ENCODE results near the gene BIRC7.

BIRC7 gene

GRCh38 chr20:63212393-63212730 is 23.3 kb upstream of the BIRC7 start:
- FAIRE-seq, result no peak

GRCh38 chr20:63212792-63213191 is 22.9 kb upstream of the BIRC7 start:
- DNase-seq (ENCODE audit: insufficient read length), result no peak
- no peak for TF ChIP-seq POLR2A (IDR thresholded peaks at IDR 0.05; ENCODE audit: low read depth, low read length)
- no peak for TF ChIP-seq POLR2AphosphoS5 (IDR thresholded peaks at IDR 0.05; ENCODE audit: low read depth, low read length)
- TF ChIP-seq TAF1 (IDR thresholded peaks at IDR 0.05; ENCODE audit: borderline replicate concordance, low read depth, low read length), result no peak
- no peak for FAIRE-seq

More at GRCh38 chr20:63212393-63212730, 23.3 kb upstream of the BIRC7 start:
- TF ChIP-seq POLR2AphosphoS5 (IDR thresholded peaks at IDR 0.05; ENCODE audit: low read depth, low read length), result no peak
- no peak for TF ChIP-seq TAF1 (IDR thresholded peaks at IDR 0.05; ENCODE audit: borderline replicate concordance, low read depth, low read length)
- TF ChIP-seq POLR2A (IDR thresholded peaks at IDR 0.05; ENCODE audit: low read depth, low read length), result no peak
- no peak for DNase-seq (ENCODE audit: insufficient read length)

GRCh38 chr20:63214514-63214913 is 21.2 kb upstream of the BIRC7 start:
- FAIRE-seq, result no peak

GRCh38 chr20:63215101-63216040 is 20.3 kb upstream of the BIRC7 start:
- TF ChIP-seq POLR2A (IDR thresholded peaks at IDR 0.05; ENCODE audit: low read depth, low read length), result peak; percentile 4; the same call in 1 of the 2 replicates
- TF ChIP-seq POLR2AphosphoS5 (IDR thresholded peaks at IDR 0.05; ENCODE audit: low read depth, low read length), result no peak
- no peak for TF ChIP-seq TAF1 (IDR thresholded peaks at IDR 0.05; ENCODE audit: borderline replicate concordance, low read depth, low read length)
- DNase-seq (ENCODE audit: insufficient read length) (no peak), FAIRE-seq (no peak)

More at GRCh38 chr20:63214514-63214913, 21.2 kb upstream of the BIRC7 start:
- no peak for TF ChIP-seq TAF1 (IDR thresholded peaks at IDR 0.05; ENCODE audit: borderline replicate concordance, low read depth, low read length)
- TF ChIP-seq POLR2AphosphoS5 (IDR thresholded peaks at IDR 0.05; ENCODE audit: low read depth, low read length), result no peak
- no peak for TF ChIP-seq POLR2A (IDR thresholded peaks at IDR 0.05; ENCODE audit: low read depth, low read length)
- no peak for DNase-seq (ENCODE audit: insufficient read length)

GRCh38 chr20:63216041-63216848 is 19.5 kb upstream of the BIRC7 start, which contains the start of gene YTHDF1:
Gene YTHDF1, minus strand, starts transcription at chr20:63216131. Its CDS starts 239 bp downstream, at chr20:63215892.
- DNase-seq (ENCODE audit: insufficient read length) (peak; percentile 100), FAIRE-seq (peak; percentile 96)
- TF ChIP-seq POLR2AphosphoS5 (IDR thresholded peaks at IDR 0.05; ENCODE audit: low read depth, low read length) (0 out of 2 replicates have a peak, but pooled peaks have one; percentile 36), POLR2A (IDR thresholded peaks at IDR 0.05; ENCODE audit: low read depth, low read length) (peak; percentile 45; the same call in 1 of the 2 replicates), TAF1 (IDR thresholded peaks at IDR 0.05; ENCODE audit: borderline replicate concordance, low read depth, low read length) (no peak)

GRCh38 chr20:63216849-63217471 is 18.7 kb upstream of the BIRC7 start:
- TF ChIP-seq TAF1 (IDR thresholded peaks at IDR 0.05; ENCODE audit: borderline replicate concordance, low read depth, low read length) (no peak), POLR2AphosphoS5 (IDR thresholded peaks at IDR 0.05; ENCODE audit: low read depth, low read length) (no peak), POLR2A (IDR thresholded peaks at IDR 0.05; ENCODE audit: low read depth, low read length) (no peak)
- FAIRE-seq (no peak), DNase-seq (ENCODE audit: insufficient read length) (no peak)

GRCh38 chr20:63217706-63218105 is 18.0 kb upstream of the BIRC7 start:
- FAIRE-seq, result no peak

GRCh38 chr20:63218701-63219446 is 16.8 kb upstream of the BIRC7 start:
- no peak for FAIRE-seq
- no peak for TF ChIP-seq TAF1 (IDR thresholded peaks at IDR 0.05; ENCODE audit: borderline replicate concordance, low read depth, low read length)
- no peak for TF ChIP-seq POLR2AphosphoS5 (IDR thresholded peaks at IDR 0.05; ENCODE audit: low read depth, low read length)
- TF ChIP-seq POLR2A (IDR thresholded peaks at IDR 0.05; ENCODE audit: low read depth, low read length), result no peak

More at GRCh38 chr20:63217706-63218105, 18.0 kb upstream of the BIRC7 start:
- no peak for DNase-seq (ENCODE audit: insufficient read length)
- TF ChIP-seq POLR2AphosphoS5 (IDR thresholded peaks at IDR 0.05; ENCODE audit: low read depth, low read length) (no peak), POLR2A (IDR thresholded peaks at IDR 0.05; ENCODE audit: low read depth, low read length) (no peak), TAF1 (IDR thresholded peaks at IDR 0.05; ENCODE audit: borderline replicate concordance, low read depth, low read length) (no peak)

GRCh38 chr20:63219447-63219821 is 16.3 kb upstream of the BIRC7 start:
- DNase-seq (ENCODE audit: insufficient read length), result no peak
- no peak for TF ChIP-seq TAF1 (IDR thresholded peaks at IDR 0.05; ENCODE audit: borderline replicate concordance, low read depth, low read length)
- TF ChIP-seq POLR2AphosphoS5 (IDR thresholded peaks at IDR 0.05; ENCODE audit: low read depth, low read length), result no peak
- no peak for TF ChIP-seq POLR2A (IDR thresholded peaks at IDR 0.05; ENCODE audit: low read depth, low read length)
- FAIRE-seq, result no peak

More at GRCh38 chr20:63218701-63219446, 16.8 kb upstream of the BIRC7 start:
- DNase-seq (ENCODE audit: insufficient read length), result no peak

- no peak for TF ChIP-seq POLR2AphosphoS5 (IDR thresholded peaks at IDR 0.05; ENCODE audit: low read depth, low read length)
- FAIRE-seq (no peak), DNase-seq (ENCODE audit: insufficient read length) (no peak)
Measured at GRCh38 chr20:63219866-63220521, 15.7 kb upstream of the BIRC7 start.
